ENCODE measurements around the gene YEATS4. TPM values are rescaled to one million over a fixed set of nuclear protein-coding genes. Genes with fewer than 3 reads are reported as not detected.

Gene YEATS4
- total RNA-seq, 4 donors from 2014 or later: 8.0 to 58.2 (median 14.1) TPM

DNA sequence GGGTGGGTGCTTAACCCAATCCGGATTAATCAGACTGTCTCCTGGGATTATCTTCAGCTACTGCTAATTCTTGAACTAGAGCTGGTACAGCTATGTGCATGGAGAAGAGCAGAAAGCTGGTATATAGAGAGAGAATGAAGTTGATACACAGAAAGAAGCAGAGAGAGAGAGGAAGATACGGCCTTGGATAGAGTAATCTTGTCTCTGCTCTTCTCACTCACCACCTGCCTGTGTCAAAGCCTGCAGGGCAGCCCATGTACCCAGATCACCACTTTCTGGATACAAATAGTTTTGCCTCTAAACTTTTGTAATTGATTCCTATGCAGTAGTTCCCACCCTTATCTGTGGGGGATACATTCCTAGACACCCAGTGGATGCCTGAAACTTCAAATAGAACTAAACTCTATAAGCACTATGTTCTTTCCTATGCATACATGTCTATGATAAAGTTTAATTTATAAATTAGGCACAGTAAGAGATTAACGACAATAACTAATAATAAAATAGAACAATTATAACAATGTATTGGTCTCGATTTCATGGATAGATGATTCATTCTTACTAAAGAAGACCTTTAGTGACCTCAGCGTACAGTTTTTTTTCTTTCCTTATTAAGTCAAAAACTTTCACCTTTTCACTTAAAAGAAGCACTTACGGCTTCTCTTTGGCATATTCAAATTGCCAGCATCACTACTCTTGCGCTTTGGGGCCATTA lies 45.5 kb downstream of the YEATS4 start:
- no peaks in the 10 kb centered on the region for H3K4me1 ChIP-seq
- H3K9me3 ChIP-seq: no peaks in the 10 kb centered on the region
- no peak overlapping the region for H3K27ac ChIP-seq
- no peak overlapping the region for H3K4me3 ChIP-seq
- intact Hi-C loops (cut with DNase I; ENCODE audit: low total_unique reads): no loop called here
- no peaks in the 10 kb centered on the region for H3K27me3 ChIP-seq
- H3K36me3 ChIP-seq: no peaks in the 10 kb centered on the region
- TF ChIP-seq, protein P1, sequence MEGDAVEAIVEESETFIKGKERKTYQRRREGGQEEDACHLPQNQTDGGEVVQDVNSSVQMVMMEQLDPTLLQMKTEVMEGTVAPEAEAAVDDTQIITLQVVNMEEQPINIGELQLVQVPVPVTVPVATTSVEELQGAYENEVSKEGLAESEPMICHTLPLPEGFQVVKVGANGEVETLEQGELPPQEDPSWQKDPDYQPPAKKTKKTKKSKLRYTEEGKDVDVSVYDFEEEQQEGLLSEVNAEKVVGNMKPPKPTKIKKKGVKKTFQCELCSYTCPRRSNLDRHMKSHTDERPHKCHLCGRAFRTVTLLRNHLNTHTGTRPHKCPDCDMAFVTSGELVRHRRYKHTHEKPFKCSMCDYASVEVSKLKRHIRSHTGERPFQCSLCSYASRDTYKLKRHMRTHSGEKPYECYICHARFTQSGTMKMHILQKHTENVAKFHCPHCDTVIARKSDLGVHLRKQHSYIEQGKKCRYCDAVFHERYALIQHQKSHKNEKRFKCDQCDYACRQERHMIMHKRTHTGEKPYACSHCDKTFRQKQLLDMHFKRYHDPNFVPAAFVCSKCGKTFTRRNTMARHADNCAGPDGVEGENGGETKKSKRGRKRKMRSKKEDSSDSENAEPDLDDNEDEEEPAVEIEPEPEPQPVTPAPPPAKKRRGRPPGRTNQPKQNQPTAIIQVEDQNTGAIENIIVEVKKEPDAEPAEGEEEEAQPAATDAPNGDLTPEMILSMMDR (IDR thresholded peaks at IDR 0.05): no peak
- TF ChIP-seq POLR2A (IDR thresholded peaks at IDR 0.05): no peak
- DNase-seq: no peak

DNA sequence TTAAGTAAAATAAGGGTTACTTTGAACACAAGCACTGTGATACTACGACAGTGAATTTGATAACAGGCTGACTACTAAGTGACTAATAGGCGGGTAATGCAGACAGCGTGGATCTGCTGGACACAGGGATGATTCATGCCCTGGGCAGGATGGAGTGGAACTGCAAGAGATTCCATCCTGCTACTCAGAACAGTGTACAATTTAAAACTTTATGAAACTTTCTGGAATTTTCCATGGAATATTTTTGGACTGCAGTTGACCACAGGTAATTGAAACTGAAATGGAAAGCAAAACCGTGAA lies 46.0 kb downstream of the YEATS4 start:
- no peak for TF ChIP-seq POLR2A (IDR thresholded peaks at IDR 0.05)
- TF ChIP-seq, protein P1 (IDR thresholded peaks at IDR 0.05): no peak
- H3K9me3 ChIP-seq: no peaks in the 10 kb centered on the region
- DNase-seq: peak; percentile 26 to 48
- H3K27me3 ChIP-seq: no peaks in the 10 kb centered on the region
- H3K4me1 ChIP-seq: no peaks in the 10 kb centered on the region
- H3K36me3 ChIP-seq: no peaks in the 10 kb centered on the region
- H3K27ac ChIP-seq: no peak overlapping the region
- H3K4me3 ChIP-seq: no peak overlapping the region
- intact Hi-C loops (cut with DNase I; ENCODE audit: low total_unique reads): no loop called here

DNA sequence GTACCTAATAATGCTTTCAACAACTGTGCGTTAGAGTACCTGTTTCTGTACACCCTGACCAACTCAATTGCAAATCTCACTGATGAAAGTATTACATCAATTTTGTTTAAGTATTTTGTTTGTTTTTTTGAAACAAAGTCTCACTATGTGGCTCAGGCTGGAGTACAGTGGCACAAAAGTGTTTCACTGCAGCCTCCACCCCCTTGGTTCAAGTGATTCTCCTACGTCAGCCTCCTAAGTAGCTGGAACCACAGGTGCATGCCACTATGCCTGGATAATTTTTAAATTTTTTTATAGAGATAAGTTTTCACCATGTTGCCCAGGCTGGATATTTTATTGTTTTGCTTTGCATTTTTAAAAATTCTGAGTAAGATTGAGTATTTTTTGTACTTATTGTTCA lies 46.7 kb downstream of the YEATS4 start:
- intact Hi-C loops (cut with DNase I; ENCODE audit: low total_unique reads): no loop called here
- no peaks in the 10 kb centered on the region for H3K4me1 ChIP-seq
- H3K4me3 ChIP-seq: no peak overlapping the region
- H3K27me3 ChIP-seq: no peaks in the 10 kb centered on the region
- no peaks in the 10 kb centered on the region for H3K9me3 ChIP-seq
- no peak overlapping the region for H3K27ac ChIP-seq
- no peaks in the 10 kb centered on the region for H3K36me3 ChIP-seq
- no peak for TF ChIP-seq POLR2A (IDR thresholded peaks at IDR 0.05)
- TF ChIP-seq, protein P1 (IDR thresholded peaks at IDR 0.05): no peak
- no peak for DNase-seq

DNA sequence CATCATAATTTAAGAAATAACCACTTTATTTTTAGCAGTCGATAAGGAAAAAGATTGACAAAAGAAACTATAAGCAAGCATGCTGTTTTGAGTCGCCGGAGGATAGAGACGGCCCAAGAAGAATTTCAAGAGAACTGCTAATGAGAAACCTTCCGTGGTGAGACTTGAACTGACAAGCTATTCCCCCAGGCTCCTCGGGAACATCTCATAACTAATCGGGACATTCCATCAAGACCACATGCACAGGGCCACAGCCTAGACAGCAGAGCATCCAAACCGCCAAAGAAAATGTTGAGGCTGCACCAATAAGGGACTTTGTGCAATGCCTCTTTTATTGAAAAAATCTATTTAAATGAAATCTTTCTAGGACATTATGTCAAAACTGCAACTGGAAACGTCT lies 51.0 kb downstream of the YEATS4 start:
- TF ChIP-seq, protein P1 (IDR thresholded peaks at IDR 0.05): no peak
- TF ChIP-seq POLR2A (IDR thresholded peaks at IDR 0.05): no peak
- intact Hi-C loops (cut with DNase I; ENCODE audit: low total_unique reads): loop anchor here (10.0 kb wide), 1 partner anchor 164 kb away; no protein-coding TSS in a partner anchor
- Histone ChIP-seq H3K27ac (no peak overlapping the region), H3K9me3 (no peaks in the 10 kb centered on the region), H3K4me1 (no peaks in the 10 kb centered on the region), H3K36me3 (no peaks in the 10 kb centered on the region), H3K27me3 (no peaks in the 10 kb centered on the region), H3K4me3 (no peak overlapping the region)
- DNase-seq: no peak

DNA sequence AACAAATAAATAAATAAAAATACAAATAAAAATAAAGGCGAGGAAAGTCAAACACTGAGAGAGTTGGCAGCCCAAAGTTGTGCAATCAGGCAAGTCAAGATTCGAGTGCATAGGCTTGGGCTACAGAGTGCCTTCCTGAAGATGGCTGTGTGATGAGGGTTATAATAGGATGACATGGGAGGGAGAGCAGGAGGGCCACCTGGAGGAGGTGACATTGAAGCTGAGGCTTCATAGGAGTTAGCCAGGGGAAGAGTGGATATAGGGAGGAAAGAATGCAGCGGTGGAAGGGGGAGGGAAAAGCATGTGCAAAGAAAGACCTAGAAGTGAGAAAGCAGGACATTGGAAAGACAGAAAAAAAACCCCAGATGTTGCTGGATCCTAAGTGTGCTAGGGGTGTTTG lies 53.1 kb downstream of the YEATS4 start:
- Histone ChIP-seq H3K36me3 (no peaks in the 10 kb centered on the region), H3K4me1 (no peaks in the 10 kb centered on the region), H3K27me3 (no peaks in the 10 kb centered on the region), H3K4me3 (no peak overlapping the region), H3K9me3 (no peaks in the 10 kb centered on the region), H3K27ac (no peak overlapping the region)
- DNase-seq: no peak
- TF ChIP-seq, protein P1 (IDR thresholded peaks at IDR 0.05): no peak
- TF ChIP-seq POLR2A (IDR thresholded peaks at IDR 0.05): no peak
- intact Hi-C loops (cut with DNase I; ENCODE audit: low total_unique reads): loop anchor here (10.0 kb wide), 1 partner anchor 162 kb away; no protein-coding TSS in a partner anchor

Data from uterus (tissue), 4 donors.